ENCODE results near the gene RAB28.

RAB28 gene

GRCh38 chr4:13484122-13484748 is at the start of gene RAB28:
TSS of gene RAB28 (minus strand) at chr4:13484340.
- Histone ChIP-seq H3K4me3 (ENCODE audit: low read depth in 1 of 2, low read length in 2 of 2) (peak within 1 kb of the TSS; percentile 72 to 74), H3K9me3 (ENCODE audit: low read length) (no peaks in the 10 kb centered on the region), H3K27me3 (ENCODE audit: control insufficient read depth in 1 of 2, insufficient read depth in 2 of 2, low read length in 2 of 2) (no peaks in the 10 kb centered on the region), H3K27ac (ENCODE audit: low read depth, low read length) (peak within 1 kb of the TSS; percentile 97), H3K36me3 (ENCODE audit: insufficient read depth, low read length) (no peaks in the 10 kb centered on the region), H3K9ac (ENCODE audit: low read length) (peak within 1 kb of the TSS; percentile 75), H3K4me1 (ENCODE audit: insufficient read depth, low read length) (peaks cover 16% of the 10 kb centered on the region)

- Histone ChIP-seq H3K9me3 (ENCODE audit: low read length) (no peaks in the 10 kb centered on the region), H3K4me3 (ENCODE audit: low read depth in 1 of 2, low read length in 2 of 2) (no peak overlapping the region), H3K9ac (ENCODE audit: low read length) (no peak overlapping the region), H3K4me1 (ENCODE audit: insufficient read depth, low read length) (peaks cover 4% of the 10 kb centered on the region), H3K36me3 (ENCODE audit: insufficient read depth, low read length) (no peaks in the 10 kb centered on the region), H3K27ac (ENCODE audit: low read depth, low read length) (no peak overlapping the region), H3K27me3 (ENCODE audit: control insufficient read depth in 1 of 2, insufficient read depth in 2 of 2, low read length in 2 of 2) (peaks cover 11 to 23% of the 10 kb centered on the region in 2 donors)
These were observed 47.5 kb upstream of the RAB28 start for GRCh38 chr4:13531625-13531998.

GRCh38 chr4:13530823-13531624 is 46.9 kb upstream of the RAB28 start:
- Histone ChIP-seq H3K27me3 (ENCODE audit: control insufficient read depth in 1 of 2, insufficient read depth in 2 of 2, low read length in 2 of 2) (peaks cover 11 to 26% of the 10 kb centered on the region in 2 donors), H3K9me3 (ENCODE audit: low read length) (no peaks in the 10 kb centered on the region), H3K4me1 (ENCODE audit: insufficient read depth, low read length) (peaks cover 4% of the 10 kb centered on the region)

GRCh38 chr4:13529128-13529919 is 45.2 kb upstream of the RAB28 start:
- Histone ChIP-seq H3K27me3 (ENCODE audit: control insufficient read depth in 1 of 2, insufficient read depth in 2 of 2, low read length in 2 of 2) (peaks cover 20 to 36% of the 10 kb centered on the region in 2 donors), H3K9me3 (ENCODE audit: low read length) (peaks cover 6% of the 10 kb centered on the region), H3K4me3 (ENCODE audit: low read depth in 1 of 2, low read length in 2 of 2) (no peak overlapping the region), H3K36me3 (ENCODE audit: insufficient read depth, low read length) (no peaks in the 10 kb centered on the region), H3K27ac (ENCODE audit: low read depth, low read length) (no peak overlapping the region), H3K4me1 (ENCODE audit: insufficient read depth, low read length) (peaks cover 4% of the 10 kb centered on the region), H3K9ac (ENCODE audit: low read length) (no peak overlapping the region)

More at GRCh38 chr4:13530823-13531624, 46.9 kb upstream of the RAB28 start:
- H3K36me3 ChIP-seq (ENCODE audit: insufficient read depth, low read length) = no peaks in the 10 kb centered on the region
- H3K27ac ChIP-seq (ENCODE audit: low read depth, low read length) = no peak overlapping the region
- H3K4me3 ChIP-seq (ENCODE audit: low read depth in 1 of 2, low read length in 2 of 2) = no peak overlapping the region
- no peak overlapping the region for H3K9ac ChIP-seq (ENCODE audit: low read length)

DNA sequence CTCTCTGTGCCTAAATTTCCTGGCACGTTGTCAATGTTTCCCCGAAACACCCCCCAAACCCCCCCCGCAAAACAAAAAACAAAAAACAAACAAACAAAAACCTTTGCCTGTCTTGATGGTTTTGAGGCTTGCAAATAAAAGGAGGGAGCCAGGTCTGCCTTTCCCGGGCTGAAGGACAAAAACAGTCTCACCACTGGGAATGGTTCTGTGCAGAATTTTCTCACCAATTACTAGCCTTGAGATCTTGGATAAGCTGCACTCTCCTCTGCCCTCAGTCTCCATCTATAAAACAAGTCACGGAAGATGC is 44.6 kb upstream of the RAB28 start:
- Histone ChIP-seq H3K9me3 (ENCODE audit: low read length) (peaks cover 12% of the 10 kb centered on the region), H3K27me3 (ENCODE audit: control insufficient read depth in 1 of 2, insufficient read depth in 2 of 2, low read length in 2 of 2) (peaks cover 20 to 42% of the 10 kb centered on the region in 2 donors), H3K4me1 (ENCODE audit: insufficient read depth, low read length) (peaks cover 4% of the 10 kb centered on the region), H3K9ac (ENCODE audit: low read length) (no peak overlapping the region), H3K4me3 (ENCODE audit: low read depth in 1 of 2, low read length in 2 of 2) (no peak overlapping the region), H3K27ac (ENCODE audit: low read depth, low read length) (no peak overlapping the region), H3K36me3 (ENCODE audit: insufficient read depth, low read length) (no peaks in the 10 kb centered on the region)

DNA sequence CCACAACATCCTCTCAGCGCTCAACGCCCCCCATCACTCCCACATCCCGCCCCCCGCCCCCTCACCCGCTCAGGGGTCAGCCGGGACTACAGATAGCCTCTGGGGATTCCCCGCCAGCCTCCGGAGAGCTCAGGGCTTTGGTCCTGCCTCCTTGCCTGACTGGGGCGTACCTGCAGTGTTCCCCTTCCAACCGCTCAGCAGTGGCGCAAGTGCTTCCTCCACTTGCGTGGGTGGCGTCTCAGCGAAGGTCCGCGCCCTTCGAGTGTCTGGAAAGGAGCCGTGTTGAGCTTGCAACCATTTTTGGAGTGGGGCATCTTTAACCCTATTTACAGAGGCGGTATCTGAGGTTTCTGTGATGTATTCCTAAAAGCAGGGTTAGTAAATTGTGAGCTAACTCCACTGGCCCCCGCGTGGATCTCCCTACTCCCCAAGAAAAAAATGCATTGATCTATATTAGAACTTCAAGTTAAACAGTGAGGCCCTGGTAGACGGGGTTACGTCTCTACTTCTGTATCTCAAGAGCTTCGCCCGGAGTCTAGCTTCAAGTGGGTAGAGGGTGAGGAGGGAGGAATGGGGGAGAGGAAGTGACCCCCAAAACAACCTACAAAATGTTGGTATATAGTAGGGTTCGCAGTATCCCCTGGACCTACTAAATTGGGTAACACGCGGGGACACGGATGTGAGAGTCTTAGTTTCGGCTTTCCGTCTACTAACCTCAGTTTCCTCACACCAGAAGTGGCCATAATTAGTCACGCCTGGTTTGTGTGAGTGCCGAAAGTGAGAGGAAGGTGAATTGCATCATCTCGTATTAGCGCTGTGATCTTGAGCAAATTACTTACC is 44.1 kb upstream of the RAB28 start:
- Histone ChIP-seq H3K36me3 (ENCODE audit: insufficient read depth, low read length) (no peaks in the 10 kb centered on the region), H3K9me3 (ENCODE audit: low read length) (peaks cover 13% of the 10 kb centered on the region), H3K9ac (ENCODE audit: low read length) (no peak overlapping the region), H3K4me3 (ENCODE audit: low read depth in 1 of 2, low read length in 2 of 2) (no peak overlapping the region), H3K27me3 (ENCODE audit: control insufficient read depth in 1 of 2, insufficient read depth in 2 of 2, low read length in 2 of 2) (peaks cover 22 to 47% of the 10 kb centered on the region in 2 donors), H3K4me1 (ENCODE audit: insufficient read depth, low read length) (peaks cover 4% of the 10 kb centered on the region), H3K27ac (ENCODE audit: low read depth, low read length) (no peak overlapping the region)

- Histone ChIP-seq H3K27ac (ENCODE audit: low read depth, low read length) (no peak overlapping the region), H3K4me3 (ENCODE audit: low read depth in 1 of 2, low read length in 2 of 2) (peak overlapping the region in 1 of 2 donors; percentile 9), H3K9me3 (ENCODE audit: low read length) (peaks cover 13% of the 10 kb centered on the region), H3K36me3 (ENCODE audit: insufficient read depth, low read length) (no peaks in the 10 kb centered on the region), H3K4me1 (ENCODE audit: insufficient read depth, low read length) (peaks cover 4% of the 10 kb centered on the region), H3K27me3 (ENCODE audit: control insufficient read depth in 1 of 2, insufficient read depth in 2 of 2, low read length in 2 of 2) (peaks cover 25 to 56% of the 10 kb centered on the region in 2 donors), H3K9ac (ENCODE audit: low read length) (no peak overlapping the region)
These were observed 43.2 kb upstream of the RAB28 start for GRCh38 chr4:13527192-13527980.

DNA sequence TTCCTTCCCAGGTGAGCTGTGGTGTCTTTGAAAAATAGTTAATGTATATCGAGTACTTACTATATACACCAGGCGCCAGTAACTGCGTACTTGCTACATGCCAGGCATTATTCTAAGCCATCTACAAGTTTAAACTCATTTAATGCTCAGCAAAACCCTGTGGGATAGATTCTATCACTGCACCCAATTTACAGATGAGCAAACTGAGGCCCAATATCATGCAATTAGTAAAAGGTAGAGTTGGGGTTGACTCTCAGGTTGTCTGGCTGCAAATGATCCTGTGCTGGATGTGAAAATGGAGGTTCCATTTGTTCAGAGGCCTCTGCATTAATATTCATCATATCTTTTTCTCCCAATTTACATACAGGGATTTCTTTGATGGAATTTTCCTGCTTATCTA is 42.5 kb upstream of the RAB28 start:
- H3K4me3 ChIP-seq (ENCODE audit: low read depth in 1 of 2, low read length in 2 of 2) = no peak overlapping the region
- H3K9ac ChIP-seq (ENCODE audit: low read length) = no peak overlapping the region
- peaks cover 13% of the 10 kb centered on the region for H3K9me3 ChIP-seq (ENCODE audit: low read length)
- H3K27ac ChIP-seq (ENCODE audit: low read depth, low read length) = no peak overlapping the region
- peaks cover 25 to 59% of the 10 kb centered on the region in 2 donors for H3K27me3 ChIP-seq (ENCODE audit: control insufficient read depth in 1 of 2, insufficient read depth in 2 of 2, low read length in 2 of 2)
- H3K36me3 ChIP-seq (ENCODE audit: insufficient read depth, low read length) = no peaks in the 10 kb centered on the region
- peaks cover 4% of the 10 kb centered on the region for H3K4me1 ChIP-seq (ENCODE audit: insufficient read depth, low read length)

- H3K4me1 ChIP-seq (ENCODE audit: insufficient read depth, low read length) = peaks cover 4% of the 10 kb centered on the region
- H3K9me3 ChIP-seq (ENCODE audit: low read length) = peaks cover 13% of the 10 kb centered on the region
- H3K36me3 ChIP-seq (ENCODE audit: insufficient read depth, low read length) = no peaks in the 10 kb centered on the region
- peaks cover 25 to 56% of the 10 kb centered on the region in 2 donors for H3K27me3 ChIP-seq (ENCODE audit: control insufficient read depth in 1 of 2, insufficient read depth in 2 of 2, low read length in 2 of 2)
- H3K4me3 ChIP-seq (ENCODE audit: low read depth in 1 of 2, low read length in 2 of 2) = no peak overlapping the region
- no peak overlapping the region for H3K27ac ChIP-seq (ENCODE audit: low read depth, low read length)
- H3K9ac ChIP-seq (ENCODE audit: low read length) = no peak overlapping the region
These were observed 41.6 kb upstream of the RAB28 start for GRCh38 chr4:13525606-13526281.

Measured in muscle layer of colon (tissue), 2 donors.